ENCODE results near the gene ADD1. TPM values are rescaled to one million over a fixed set of nuclear protein-coding genes. Genes with fewer than 3 reads are reported as not detected.

ADD1 gene
- total RNA-seq, 1 donor from 2014 or later: 276 TPM

- TF ChIP-seq CTCF (IDR thresholded peaks at IDR 0.05; ENCODE audit: partially characterized antibody, unreplicated experiment): no peak
- no peak for DNase-seq
Observed at GRCh38 chr4:2833671-2834000, 10.0 kb upstream of the ADD1 start.

GRCh38 chr4:2834001-2834921 lies 9.4 kb upstream of the ADD1 start:
- no peak for TF ChIP-seq CTCF (IDR thresholded peaks at IDR 0.05; ENCODE audit: partially characterized antibody, unreplicated experiment)

More at GRCh38 chr4:2833671-2834000, 10.0 kb upstream of the ADD1 start:
- no peak overlapping the region for H3K4me3 Mint-ChIP-seq (ENCODE audit: unreplicated experiment)
- H3K36me3 Mint-ChIP-seq (ENCODE audit: unreplicated experiment): no peaks in the 10 kb centered on the region
- no peak overlapping the region for H3K27ac Mint-ChIP-seq (ENCODE audit: unreplicated experiment)
- H3K9me3 Mint-ChIP-seq (ENCODE audit: unreplicated experiment): peaks cover 4% of the 10 kb centered on the region
- H3K27me3 Mint-ChIP-seq (ENCODE audit: unreplicated experiment): peaks cover 2% of the 10 kb centered on the region
- H3K4me1 Mint-ChIP-seq (ENCODE audit: low read depth, unreplicated experiment): no peaks in the 10 kb centered on the region

GRCh38 chr4:2835978-2836377 lies 7.7 kb upstream of the ADD1 start:
- Mint-ChIP-seq H3K4me3 (ENCODE audit: unreplicated experiment) (no peak overlapping the region), H3K9me3 (ENCODE audit: unreplicated experiment) (peaks cover 4% of the 10 kb centered on the region), H3K36me3 (ENCODE audit: unreplicated experiment) (peaks cover 4% of the 10 kb centered on the region), H3K4me1 (ENCODE audit: low read depth, unreplicated experiment) (no peaks in the 10 kb centered on the region), H3K27ac (ENCODE audit: unreplicated experiment) (no peak overlapping the region), H3K27me3 (ENCODE audit: unreplicated experiment) (peaks cover 2% of the 10 kb centered on the region)
- no peak for TF ChIP-seq CTCF (IDR thresholded peaks at IDR 0.05; ENCODE audit: partially characterized antibody, unreplicated experiment)
- no peak for DNase-seq

More at GRCh38 chr4:2834001-2834921, 9.4 kb upstream of the ADD1 start:
- Mint-ChIP-seq H3K36me3 (ENCODE audit: unreplicated experiment) (no peaks in the 10 kb centered on the region), H3K27me3 (ENCODE audit: unreplicated experiment) (peaks cover 2% of the 10 kb centered on the region), H3K27ac (ENCODE audit: unreplicated experiment) (no peak overlapping the region), H3K4me1 (ENCODE audit: low read depth, unreplicated experiment) (no peaks in the 10 kb centered on the region), H3K9me3 (ENCODE audit: unreplicated experiment) (peaks cover 2% of the 10 kb centered on the region), H3K4me3 (ENCODE audit: unreplicated experiment) (no peak overlapping the region)
- DNase-seq: peak; percentile 19

GRCh38 chr4:2836391-2836859 lies 7.2 kb upstream of the ADD1 start:
- no peak for DNase-seq
- Mint-ChIP-seq H3K4me1 (ENCODE audit: low read depth, unreplicated experiment) (no peaks in the 10 kb centered on the region), H3K27me3 (ENCODE audit: unreplicated experiment) (peaks cover 2% of the 10 kb centered on the region), H3K4me3 (ENCODE audit: unreplicated experiment) (no peak overlapping the region), H3K9me3 (ENCODE audit: unreplicated experiment) (peaks cover 4% of the 10 kb centered on the region), H3K27ac (ENCODE audit: unreplicated experiment) (no peak overlapping the region), H3K36me3 (ENCODE audit: unreplicated experiment) (peaks cover 4% of the 10 kb centered on the region)
- TF ChIP-seq CTCF (IDR thresholded peaks at IDR 0.05; ENCODE audit: partially characterized antibody, unreplicated experiment): no peak
